Keratinocyte (primary cell): ENCODE results near the gene NSUN3. TPM values are rescaled to one million over a fixed set of nuclear protein-coding genes. Genes with fewer than 3 reads are reported as not detected.

ENCODE experiments used
- DNase-seq: peaks from one replicate; pipeline ENCODE4 v3.0.0-alpha.2; 2011; ENCODE audit warnings: low read depth, missing footprints, low spot score
- FAIRE-seq: peaks from 2 replicates; lab custom pipeline; 2011; peaks lifted over from hg19 to GRCh38; lab: Jason Lieb, UNC
- H2AFZ ChIP-seq: 2 replicates; pipeline ENCODE4 v1.6.0; 2012; ENCODE audit warnings: low read length, control low read depth, inconsistent platforms; ENCODE audit not compliant: control insufficient read depth
- H3K27ac ChIP-seq: 2 replicates; pipeline ENCODE4 v1.5.1; 2011; ENCODE audit warnings: low read length; ENCODE audit not compliant: control insufficient read depth, insufficient read depth
- H3K27me3 ChIP-seq: 3 replicates; pipeline ENCODE4 v1.6.0; 2011; ENCODE audit warnings: low read length; ENCODE audit not compliant: control insufficient read depth, insufficient read depth; ENCODE audit errors: extremely low read depth
- H3K36me3 ChIP-seq, 2 experiments: 2 replicates in 1 of 2; 3 replicates in 1 of 2; pipeline ENCODE4 v1.5.1; 2011; ENCODE audit warnings: low read length in 2 of 2, mild to moderate bottlenecking in 1 of 2; ENCODE audit not compliant: control insufficient read depth in 2 of 2, insufficient read depth in 2 of 2; ENCODE audit errors: extremely low read depth in 1 of 2
- H3K4me1 ChIP-seq: 3 replicates; pipeline ENCODE4 v1.5.1; 2011; ENCODE audit warnings: low read length; ENCODE audit not compliant: control insufficient read depth, insufficient read depth; ENCODE audit errors: extremely low read depth
- H3K4me2 ChIP-seq: 3 replicates; pipeline ENCODE4 v1.6.0; 2011; ENCODE audit warnings: low read depth, low read length; ENCODE audit not compliant: control insufficient read depth, insufficient read depth; ENCODE audit errors: extremely low read depth
- H3K4me3 ChIP-seq, 3 experiments: fragments of 200-600 bp in 1 of 3; sonication (generic) in 1 of 3; 2 replicates in 2 of 3; 3 replicates in 1 of 3; pipeline ENCODE4 v1.5.1; 2011 to 2016; ENCODE audit warnings: low read length in 3 of 3, mild to moderate bottlenecking in 3 of 3, control low read depth in 2 of 3, inconsistent platforms in 1 of 3, low read depth in 1 of 3, mixed read lengths in 1 of 3, mixed run types in 1 of 3, moderate library complexity in 1 of 3; ENCODE audit not compliant: control insufficient read depth in 2 of 3, insufficient read depth in 2 of 3; ENCODE audit errors: extremely low read depth in 1 of 3
- H3K79me2 ChIP-seq: 2 replicates; pipeline ENCODE4 v1.6.0; 2012; ENCODE audit warnings: low read length; ENCODE audit not compliant: control insufficient read depth, insufficient read depth
- H3K9ac ChIP-seq: 3 replicates; pipeline ENCODE4 v1.6.0; 2011; ENCODE audit warnings: low read length; ENCODE audit not compliant: control insufficient read depth, insufficient read depth; ENCODE audit errors: extremely low read depth
- H3K9me1 ChIP-seq: 3 replicates; pipeline ENCODE4 v1.6.0; 2011; ENCODE audit warnings: low read length; ENCODE audit not compliant: control insufficient read depth, insufficient read depth; ENCODE audit errors: extremely low read depth
- H3K9me3 ChIP-seq: 2 replicates; pipeline ENCODE4 v1.5.1; 2012; ENCODE audit warnings: low read depth, low read length; ENCODE audit not compliant: control insufficient read depth
- H4K20me1 ChIP-seq: 3 replicates; pipeline ENCODE4 v1.6.0; 2011; ENCODE audit warnings: low read length; ENCODE audit not compliant: control insufficient read depth, insufficient read depth; ENCODE audit errors: extremely low read depth
- CTCF ChIP-seq, 3 experiments: IDR thresholded peaks in 1 of 3; conservative IDR thresholded peaks in 1 of 3; optimal IDR thresholded peaks in 1 of 3; 2 replicates in 2 of 3; 3 replicates in 1 of 3; pipeline versions ENCODE3 to v1.5.1; 2011; ENCODE audit warnings: low read length in 3 of 3, mild to moderate bottlenecking in 3 of 3, moderate library complexity in 2 of 3, control low read depth in 1 of 3, inconsistent platforms in 1 of 3; ENCODE audit not compliant: insufficient read depth in 2 of 3; ENCODE audit errors: extremely low read depth in 1 of 3
- EZH2 ChIP-seq: IDR thresholded peaks from one replicate; pipeline ENCODE4 v1.6.1; 2012; ENCODE audit warnings: inconsistent platforms, mild to moderate bottlenecking, low read length, moderate library complexity
- dilution Hi-C: fragments of 300-500 bp; cut with MboI; formaldehyde crosslinking; loops from one replicate; pipeline ENCODE4 v1.7.0; 2020; ENCODE audit warnings: low sequenced_read_pairs; ENCODE audit not compliant: extremely low pct_ligation_motif_present
- polyA plus RNA-seq, 5 experiments: library from polyadenylated mRNA; depleted of rRNA in 3 of 5; stranded (reverse) in 3 of 5; stranded (forward) in 1 of 5; unstranded in 1 of 5; fragments of >200 nt; gene quantifications; 1 replicate in 1 of 5; 2 replicates in 3 of 5; 3 replicates in 1 of 5; pipeline versions ENCODE4 v1.2.1 to v1.2.3, GENCODE V29; 2011 to 2012; ENCODE audit warnings: missing spikeins in 2 of 5, low read depth in 1 of 5, low replicate concordance in 1 of 5

The NSUN3 gene
- polyA plus RNA-seq, 1 donor (not counting 4 experiments of a cell fraction or from before 2014, with no cell fraction given): 6.4 TPM

GRCh38 chr3:94173673-94174434, 111.0 kb downstream of the NSUN3 start:
- H3K27ac ChIP-seq: no peak overlapping the region
- no peak overlapping the region for H3K4me2 ChIP-seq
- TF ChIP-seq EZH2: no peak
- no peak for TF ChIP-seq CTCF (optimal IDR thresholded peaks at IDR 0.05 in 1 of 3, IDR thresholded peaks at IDR 0.05 in 1 of 3, conservative IDR thresholded peaks at IDR 0.05 in 1 of 3; ENCODE audit: extremely low read depth in 1 of 3, insufficient read depth in 2 of 3, low read length in 3 of 3)
- H3K4me1 ChIP-seq: peaks cover 5% of the 10 kb centered on the region
- H3K79me2 ChIP-seq: no peaks in the 10 kb centered on the region
- H4K20me1 ChIP-seq: no peaks in the 10 kb centered on the region
- no peaks in the 10 kb centered on the region for H3K9me3 ChIP-seq
- no peak overlapping the region for H2AFZ ChIP-seq
- no peaks in the 10 kb centered on the region for H3K36me3 ChIP-seq
- no peak overlapping the region for H3K4me3 ChIP-seq
- no peak overlapping the region for H3K9ac ChIP-seq
- dilution Hi-C loops: no loop called here
- no peaks in the 10 kb centered on the region for H3K27me3 ChIP-seq
- FAIRE-seq: no peak
- no peak for DNase-seq
- no peaks in the 10 kb centered on the region for H3K9me1 ChIP-seq

GRCh38 chr3:94175677-94176076, 112.8 kb downstream of the NSUN3 start:
- peak overlapping the region; percentile 43 for H2AFZ ChIP-seq
- dilution Hi-C loops: no loop called here
- DNase-seq (no peak), FAIRE-seq (peak; percentile 34)
- no peak overlapping the region for H3K9ac ChIP-seq
- H3K9me1 ChIP-seq: no peaks in the 10 kb centered on the region
- no peak overlapping the region for H3K27ac ChIP-seq
- no peak overlapping the region for H3K4me3 ChIP-seq
- H3K4me1 ChIP-seq: peaks cover 5% of the 10 kb centered on the region
- H3K27me3 ChIP-seq: no peaks in the 10 kb centered on the region
- no peaks in the 10 kb centered on the region for H4K20me1 ChIP-seq
- H3K79me2 ChIP-seq: no peaks in the 10 kb centered on the region
- H3K9me3 ChIP-seq: no peaks in the 10 kb centered on the region
- TF ChIP-seq CTCF (optimal IDR thresholded peaks at IDR 0.05 in 1 of 3, IDR thresholded peaks at IDR 0.05 in 1 of 3, conservative IDR thresholded peaks at IDR 0.05 in 1 of 3; ENCODE audit: extremely low read depth in 1 of 3, insufficient read depth in 2 of 3, low read length in 3 of 3): no peak
- no peak for TF ChIP-seq EZH2
- H3K36me3 ChIP-seq: no peaks in the 10 kb centered on the region
- H3K4me2 ChIP-seq: no peak overlapping the region
